Retinal pigment epithelial cell (primary cell): ENCODE results near the gene CLOCK.
"Not testable (repeated sequence)": the region's sequence is repeated elsewhere in the genome, so short reads cannot be mapped to it uniquely, and the experiment has no call there.

Source experiments
- DNase-seq: peaks from one replicate; pipeline ENCODE4 v3.0.0-alpha.2; 2010; ENCODE audit warnings: low read depth
- H3K4me3 ChIP-seq: 2 replicates; pipeline ENCODE4 v1.5.1; 2011; ENCODE audit warnings: mild to moderate bottlenecking, low read length, control low read depth, moderate library complexity
- CTCF ChIP-seq: conservative IDR thresholded peaks from 2 replicates; pipeline ENCODE4 v1.5.1; 2011; ENCODE audit warnings: low read depth, low read length, control low read depth, inconsistent platforms

CLOCK gene

DNA sequence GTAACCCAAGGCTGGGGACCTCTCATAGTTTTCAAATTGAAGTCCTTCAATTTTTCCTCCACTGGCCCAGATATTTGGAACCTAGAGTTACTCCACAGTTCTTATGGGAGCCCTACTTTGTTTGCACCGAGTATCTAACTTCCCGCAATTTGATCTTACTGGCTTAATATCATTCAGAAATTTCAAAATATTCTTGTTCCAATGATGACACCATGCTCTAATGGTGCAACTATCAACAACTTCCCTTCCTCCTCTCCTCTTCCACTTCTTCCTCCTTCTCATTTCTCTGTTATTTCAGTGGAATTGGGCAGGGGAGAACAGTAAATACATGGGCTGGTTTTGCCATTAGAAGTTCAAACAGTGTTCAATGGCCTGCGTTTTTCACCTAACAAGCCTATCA lies 25.1 kb upstream of the CLOCK start:
- DNase-seq = no peak
- TF ChIP-seq CTCF = no peak
- H3K4me3 ChIP-seq = no peak overlapping the region

DNA sequence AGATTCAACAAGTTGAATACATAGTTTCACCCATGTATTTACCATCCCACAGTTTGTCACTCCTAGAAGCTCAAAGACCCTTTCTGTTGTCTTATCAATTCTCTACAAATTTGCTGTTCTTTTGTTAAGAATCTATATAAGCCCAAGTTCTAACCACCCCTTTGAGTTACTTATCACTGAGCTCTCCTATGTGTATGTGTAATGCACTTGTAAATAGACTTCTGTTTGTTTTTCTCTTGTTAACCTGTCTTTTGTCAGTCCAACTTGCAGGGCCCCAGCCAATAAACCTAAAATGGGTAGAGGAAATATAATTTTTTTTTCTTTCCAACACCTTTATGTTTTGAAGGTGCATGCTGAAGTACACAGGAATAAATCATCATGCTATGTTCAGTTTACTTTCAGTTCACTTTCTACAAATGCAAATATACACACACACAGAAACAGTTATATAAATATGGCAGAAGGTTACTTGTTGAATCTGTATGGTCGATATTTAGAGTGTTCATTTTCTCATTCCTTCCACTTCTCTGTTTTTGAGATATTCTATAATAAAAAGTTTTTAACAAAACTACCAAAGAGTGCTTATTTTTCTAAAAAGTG lies 22.3 kb upstream of the CLOCK start:
- H3K4me3 ChIP-seq = no peak overlapping the region
- DNase-seq = no peak
- no peak for TF ChIP-seq CTCF

DNA sequence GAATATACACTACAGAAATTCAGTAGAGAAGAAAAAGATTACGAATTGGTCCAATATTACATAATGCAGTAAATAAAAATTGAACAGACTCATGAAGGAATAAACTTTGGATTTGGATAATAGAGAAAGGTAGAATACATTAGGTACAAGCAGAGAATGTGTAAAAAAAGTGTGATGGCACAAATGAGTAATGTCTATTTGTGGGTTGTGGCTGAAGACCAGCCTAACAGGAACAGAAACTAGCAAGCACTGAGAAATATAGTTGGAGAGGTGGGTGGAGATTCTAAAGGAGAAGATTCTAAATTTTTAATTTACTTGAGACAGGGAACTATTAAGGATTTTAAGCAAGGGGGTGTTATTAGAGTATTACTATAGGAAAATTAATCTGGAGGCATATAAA lies 15.2 kb upstream of the CLOCK start:
- no peak for DNase-seq
- H3K4me3 ChIP-seq = no peak overlapping the region
- no peak for TF ChIP-seq CTCF

DNA sequence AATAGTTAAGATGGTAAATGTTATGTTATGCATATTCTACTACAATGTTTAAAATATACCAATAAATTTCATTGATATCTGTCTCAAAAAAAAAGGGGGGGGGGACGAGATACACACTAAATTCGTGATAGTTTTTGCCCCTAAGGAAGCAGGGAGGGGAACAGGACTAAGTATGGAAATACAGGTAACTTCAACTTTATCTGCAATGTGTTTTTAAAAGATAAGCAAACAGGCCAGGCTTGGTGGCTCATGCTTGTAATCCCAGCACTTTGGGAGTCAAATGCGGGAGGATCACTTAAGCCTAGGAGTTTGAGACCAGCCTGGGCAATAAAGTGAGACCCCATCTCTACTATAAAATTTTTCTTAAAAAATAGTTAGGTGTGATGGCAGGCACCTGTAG lies 13.4 kb upstream of the CLOCK start:
- no peak for TF ChIP-seq CTCF
- no peak overlapping the region for H3K4me3 ChIP-seq
- DNase-seq = no peak

- TF ChIP-seq CTCF = peak; percentile 50
- DNase-seq = no peak
- H3K4me3 ChIP-seq = no peak overlapping the region
These were observed 7.8 kb upstream of the CLOCK start for GRCh38 chr4:55554453-55555030.

- no peak for DNase-seq
These were observed 6.9 kb upstream of the CLOCK start for GRCh38 chr4:55553441-55554201.

DNA sequence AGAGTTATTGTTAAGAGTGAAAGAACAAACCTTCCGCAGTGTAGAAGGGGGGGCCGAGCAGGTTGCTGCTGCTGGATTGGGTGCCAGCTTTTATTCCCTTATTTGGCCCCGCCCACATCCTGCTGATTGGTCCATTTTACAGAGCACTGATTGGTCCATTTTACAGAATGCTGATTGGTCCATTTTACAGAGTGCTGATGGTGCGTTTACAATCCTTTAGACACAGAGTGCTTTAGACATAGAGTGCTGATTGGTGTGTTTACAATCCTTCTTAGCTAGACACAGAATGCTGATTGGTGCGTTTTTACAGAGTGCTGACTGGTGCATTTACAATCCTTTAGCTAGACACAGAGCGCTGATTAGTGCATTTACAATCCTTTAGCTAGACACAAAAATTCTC lies 5.3 kb upstream of the CLOCK start:
- H3K4me3 ChIP-seq, DNase-seq: not testable (repeated sequence)

More at GRCh38 chr4:55553441-55554201, 6.9 kb upstream of the CLOCK start:
- H3K4me3 ChIP-seq = no peak overlapping the region
- no peak for TF ChIP-seq CTCF
